Activated CD4-positive, alpha-beta T cell treated with anti-CD3 and anti-CD28 coated beads for 48 hours (primary cell): Measurements from ENCODE around the gene SAMM50.

Experiments used
- DNase-seq: peaks from one replicate; pipeline ENCODE4 v3.0.0-alpha.2; 2020

The SAMM50 gene

DNA sequence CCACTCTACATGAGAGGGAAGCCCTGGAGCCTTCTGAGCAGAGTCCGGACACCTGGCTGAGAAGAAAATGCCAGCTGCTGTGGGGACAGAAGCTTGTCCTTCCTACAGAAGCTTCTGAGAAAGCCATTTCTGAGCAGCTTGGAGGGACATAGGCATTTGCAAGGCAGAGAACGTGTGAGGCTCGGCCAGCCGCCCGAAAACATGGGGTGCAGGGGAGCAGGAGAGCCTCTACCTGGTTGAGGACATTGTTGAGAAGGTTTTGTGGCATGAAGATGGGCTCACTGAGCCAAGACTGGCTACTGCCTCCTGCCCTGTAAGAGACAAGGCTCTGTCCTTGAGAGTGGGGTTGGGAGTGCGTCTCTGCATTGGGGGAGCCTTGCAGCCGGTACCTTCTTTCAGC is 25.3 kb downstream of the SAMM50 start:
- DNase-seq = no peak

DNA sequence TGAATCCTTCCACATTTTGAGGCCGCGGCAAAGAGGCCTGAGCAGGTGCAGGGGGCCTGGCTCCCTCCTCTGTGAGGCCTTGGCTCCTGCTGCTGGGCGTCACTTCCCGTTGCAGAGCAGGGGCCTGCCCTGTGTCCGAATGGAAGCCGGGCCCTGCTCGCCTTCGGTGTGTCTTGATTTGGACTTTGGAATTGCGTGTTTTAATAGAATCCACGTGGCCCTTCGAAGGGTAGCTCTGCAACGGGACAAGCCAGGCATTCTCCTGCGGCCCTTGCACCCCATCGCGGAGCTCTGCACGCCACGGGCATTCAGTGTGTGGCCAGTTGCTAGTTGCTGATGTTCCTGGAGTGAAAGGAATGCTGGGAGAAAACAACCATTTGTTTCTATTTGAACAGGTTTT is 25.8 kb downstream of the SAMM50 start:
- no peak for DNase-seq

DNA sequence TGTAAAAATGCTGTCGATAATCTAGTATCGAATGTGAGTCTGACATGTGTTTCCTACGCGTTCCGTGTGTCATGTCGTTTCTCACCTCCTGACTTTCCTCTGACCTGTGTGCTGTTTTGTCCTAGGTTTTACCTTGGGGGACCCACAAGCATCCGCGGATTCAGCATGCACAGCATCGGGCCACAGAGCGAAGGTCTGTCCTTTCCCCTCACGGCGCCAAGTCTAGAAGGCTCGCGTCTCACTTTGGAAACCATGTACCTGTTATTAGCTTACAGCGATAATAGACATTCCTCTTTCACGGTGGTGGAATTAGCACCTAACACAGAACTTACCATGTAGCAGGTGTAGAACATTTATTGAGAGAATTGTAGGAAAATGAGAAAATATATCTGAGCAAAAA is 28.6 kb downstream of the SAMM50 start:
- no peak for DNase-seq

DNA sequence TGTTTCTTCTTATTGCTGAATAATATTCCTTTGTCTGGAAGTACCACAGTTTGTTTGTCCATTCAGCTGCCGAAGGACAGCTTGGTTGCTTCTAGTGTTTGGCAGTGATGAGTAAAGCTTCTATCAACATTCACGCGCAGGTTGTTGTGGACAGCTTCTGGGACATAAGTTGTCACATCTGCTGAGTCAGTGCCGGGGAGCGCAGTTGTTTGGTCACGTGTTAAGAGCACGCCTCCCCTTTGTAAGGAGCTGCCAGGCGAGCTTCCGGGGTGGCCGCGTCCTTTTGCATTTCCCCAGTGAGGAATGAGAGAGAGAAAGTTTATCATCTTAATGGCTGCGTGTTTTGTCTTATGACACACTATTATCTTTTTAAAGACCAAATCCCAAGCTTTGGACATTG is 30.3 kb downstream of the SAMM50 start:
- DNase-seq = no peak

DNA sequence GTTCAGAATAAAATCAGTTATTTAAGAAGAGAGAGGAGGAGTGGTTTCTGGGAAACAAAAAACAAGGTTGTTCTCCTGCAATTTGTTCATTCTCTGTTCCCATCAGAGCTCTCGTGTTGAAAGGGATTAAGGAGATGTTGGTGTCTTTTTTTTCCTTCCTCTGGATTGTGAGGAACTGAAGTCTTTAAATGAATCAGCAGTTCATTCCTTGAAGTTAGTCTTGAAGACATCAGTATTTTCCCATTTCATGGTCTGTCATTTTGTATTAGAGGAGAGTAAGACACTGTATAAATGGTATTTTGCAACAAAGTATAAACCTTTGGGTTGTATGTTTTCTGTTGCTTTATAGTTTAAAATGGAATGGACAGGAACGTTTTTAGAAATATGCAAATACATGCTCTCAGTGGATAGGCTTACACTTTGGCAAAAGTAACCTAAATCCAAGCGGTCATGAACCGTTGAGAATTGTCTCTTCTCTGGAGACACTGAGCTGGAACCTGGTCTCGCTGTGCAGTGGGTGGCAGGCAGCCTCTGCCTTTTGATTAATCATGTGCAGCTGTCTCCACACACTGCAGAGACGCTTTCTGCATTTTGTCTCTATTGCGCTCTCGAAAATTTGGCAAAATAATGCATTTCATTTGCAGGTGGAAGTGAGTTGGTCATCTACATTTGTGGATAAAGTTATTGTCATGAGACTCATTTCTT is 33.0 kb downstream of the SAMM50 start:
- DNase-seq = no peak

DNA sequence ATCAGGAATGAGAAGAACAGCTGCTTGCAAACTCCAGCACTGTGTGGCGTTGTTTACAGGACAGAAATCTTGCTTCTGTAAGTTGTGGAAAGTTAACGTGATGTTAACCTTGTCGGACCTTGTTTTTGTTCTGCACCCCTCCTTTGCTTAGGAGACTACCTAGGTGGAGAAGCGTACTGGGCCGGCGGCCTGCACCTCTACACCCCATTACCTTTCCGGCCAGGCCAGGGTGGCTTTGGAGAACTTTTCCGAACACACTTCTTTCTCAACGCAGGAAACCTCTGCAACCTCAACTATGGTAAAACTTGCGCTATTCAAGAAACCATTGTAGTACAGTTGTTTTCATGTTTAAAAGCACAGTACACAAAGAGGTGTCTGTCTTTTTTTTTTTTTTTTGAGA is 33.7 kb downstream of the SAMM50 start:
- DNase-seq = no peak

DNA sequence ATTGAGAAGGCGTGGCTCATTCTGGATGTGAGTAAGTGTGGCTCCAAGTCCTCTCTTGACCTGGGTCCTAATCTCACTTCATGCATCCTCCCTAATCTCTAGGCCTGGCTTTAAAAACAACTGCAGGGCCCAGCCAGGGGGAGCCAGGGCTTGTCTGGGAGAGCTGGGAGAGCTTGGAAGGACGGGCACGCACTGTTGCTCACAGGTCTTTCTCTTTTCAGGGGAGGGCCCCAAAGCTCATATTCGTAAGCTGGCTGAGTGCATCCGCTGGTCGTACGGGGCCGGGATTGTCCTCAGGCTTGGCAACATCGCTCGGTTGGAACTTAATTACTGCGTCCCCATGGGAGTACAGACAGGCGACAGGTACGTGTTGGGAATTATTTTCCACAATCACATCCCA is 34.8 kb downstream of the SAMM50 start:
- DNase-seq = no peak

DNA sequence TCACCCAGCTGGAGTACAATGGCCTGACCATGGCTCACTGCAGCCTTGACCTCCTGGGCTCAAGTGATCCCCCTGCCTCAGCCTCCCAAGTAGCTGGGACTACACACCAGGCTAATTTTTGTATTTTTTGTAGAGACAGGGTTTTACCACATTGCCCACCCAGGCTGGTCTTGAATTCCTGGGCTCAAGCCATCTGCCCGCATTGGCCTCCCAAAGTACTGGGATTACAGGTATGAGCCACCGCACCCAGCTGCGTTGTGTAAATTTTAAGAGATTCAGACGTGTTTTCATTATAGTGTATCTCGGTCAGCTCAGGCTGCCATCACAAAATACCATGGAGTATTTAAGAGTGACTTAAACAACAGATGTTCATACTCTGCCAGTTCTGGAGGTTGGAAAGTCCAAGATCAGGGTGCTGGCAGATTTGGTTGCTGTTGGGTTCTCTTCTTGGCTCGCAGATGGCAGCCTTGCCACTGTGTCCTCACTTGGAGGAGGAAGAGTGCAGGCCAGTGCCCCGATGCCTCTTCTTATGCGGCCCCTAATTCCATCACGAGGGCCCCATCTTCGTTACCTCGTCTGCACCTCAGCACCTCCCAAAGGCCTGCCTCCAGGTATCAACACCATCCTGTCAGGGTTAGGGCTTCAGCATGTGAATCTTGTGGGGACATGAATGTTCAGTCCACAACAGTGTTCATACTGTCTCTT is 36.2 kb downstream of the SAMM50 start:
- no peak for DNase-seq

DNA sequence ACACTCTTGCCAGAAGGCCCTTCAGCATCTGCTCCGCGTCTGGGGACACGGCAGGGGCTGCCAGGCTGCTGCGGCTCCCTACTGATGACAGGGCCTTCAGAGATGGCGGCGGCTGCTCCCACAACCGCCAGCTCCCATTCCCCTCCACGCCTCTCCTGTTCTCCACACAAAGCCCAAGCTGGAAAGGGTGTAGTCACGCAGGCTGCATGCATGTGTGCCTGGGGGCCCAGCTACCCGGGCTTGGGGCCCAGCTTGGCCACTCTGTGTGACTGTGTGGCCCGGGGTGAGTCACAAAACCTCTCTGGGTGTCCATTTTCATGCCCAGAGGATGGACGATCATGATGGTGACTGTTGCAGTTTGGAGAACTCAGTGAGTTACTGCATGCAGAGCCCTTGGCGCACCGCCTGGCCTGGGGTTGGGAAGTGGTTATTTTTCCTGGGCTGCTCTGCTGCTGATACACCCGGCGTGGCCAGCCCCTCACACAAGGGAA is 37.1 kb downstream of the SAMM50 start:
- DNase-seq = no peak

DNA sequence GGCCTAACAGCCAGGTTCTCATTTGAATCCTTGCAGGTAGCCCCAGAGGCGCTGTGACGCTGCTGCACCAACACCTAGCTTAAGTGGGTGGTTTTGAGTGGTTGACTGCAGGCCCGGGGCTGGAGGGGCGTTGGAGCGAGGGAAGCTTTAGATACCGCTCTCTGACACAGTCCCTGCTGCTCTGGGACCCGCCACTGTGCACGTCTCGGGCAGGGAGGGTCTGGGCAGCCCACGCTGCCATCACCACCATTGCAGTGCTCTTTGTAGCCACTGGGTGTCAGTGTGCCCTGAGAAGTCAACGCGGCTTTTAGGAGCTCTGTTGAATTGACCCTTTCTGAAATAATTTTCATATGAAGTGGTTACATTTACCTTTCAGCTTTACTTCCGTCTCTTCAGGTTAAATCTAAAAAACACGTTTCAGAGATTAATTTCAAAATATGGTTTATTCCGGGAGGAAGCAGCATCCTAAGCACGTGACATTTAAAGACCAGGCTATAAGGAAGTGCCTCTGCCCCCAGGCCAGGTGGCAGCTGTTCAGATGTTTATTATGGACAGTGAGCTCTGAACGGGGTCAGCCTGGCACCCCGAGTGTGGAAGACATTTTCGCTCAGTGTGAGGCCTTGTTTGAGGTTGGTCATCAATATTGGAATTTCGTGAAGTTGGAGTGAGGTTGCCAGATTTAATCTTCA is 38.0 kb downstream of the SAMM50 start:
- DNase-seq = peak; percentile 73

DNA sequence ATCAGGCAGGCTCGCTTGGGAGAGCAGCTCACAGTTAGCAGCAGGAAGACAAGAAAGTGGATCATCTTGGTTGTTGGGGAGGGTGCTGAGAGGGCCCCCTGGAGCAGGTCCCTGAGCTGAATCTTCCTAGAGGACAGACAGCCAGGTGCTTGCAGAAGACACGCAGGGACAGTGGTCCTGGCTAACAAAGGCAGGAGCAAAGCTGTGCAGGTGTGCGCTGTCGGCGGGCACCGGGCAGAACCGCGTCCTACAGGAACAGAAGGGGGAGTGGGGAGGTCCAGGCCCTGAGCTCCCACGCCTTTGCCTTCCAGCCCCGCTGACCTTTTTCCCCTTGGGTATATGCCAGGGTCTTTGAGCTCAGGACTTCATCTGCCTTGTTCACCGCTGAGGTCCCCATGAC is 38.8 kb downstream of the SAMM50 start:
- no peak for DNase-seq

DNA sequence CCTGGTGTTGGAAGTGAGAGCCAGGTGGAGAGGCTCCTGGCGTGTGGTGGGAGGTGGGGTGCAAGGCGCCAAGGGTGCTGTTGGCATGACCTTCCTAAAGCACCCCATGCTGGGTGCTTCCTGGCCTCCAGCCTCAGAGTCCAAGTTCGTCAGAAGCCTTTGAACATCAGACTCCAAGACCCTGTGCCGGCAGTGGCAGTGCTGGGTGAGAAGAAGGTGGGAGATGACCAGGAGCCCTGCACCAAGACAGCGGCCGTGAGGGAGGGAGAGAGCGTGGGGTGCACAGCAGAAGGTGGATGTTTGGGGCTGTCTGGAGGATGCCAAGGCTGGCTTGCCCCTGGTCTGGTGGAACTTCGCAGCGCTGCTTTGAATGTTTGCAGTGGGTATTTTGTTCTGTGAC is 39.2 kb downstream of the SAMM50 start:
- no peak for DNase-seq

DNA sequence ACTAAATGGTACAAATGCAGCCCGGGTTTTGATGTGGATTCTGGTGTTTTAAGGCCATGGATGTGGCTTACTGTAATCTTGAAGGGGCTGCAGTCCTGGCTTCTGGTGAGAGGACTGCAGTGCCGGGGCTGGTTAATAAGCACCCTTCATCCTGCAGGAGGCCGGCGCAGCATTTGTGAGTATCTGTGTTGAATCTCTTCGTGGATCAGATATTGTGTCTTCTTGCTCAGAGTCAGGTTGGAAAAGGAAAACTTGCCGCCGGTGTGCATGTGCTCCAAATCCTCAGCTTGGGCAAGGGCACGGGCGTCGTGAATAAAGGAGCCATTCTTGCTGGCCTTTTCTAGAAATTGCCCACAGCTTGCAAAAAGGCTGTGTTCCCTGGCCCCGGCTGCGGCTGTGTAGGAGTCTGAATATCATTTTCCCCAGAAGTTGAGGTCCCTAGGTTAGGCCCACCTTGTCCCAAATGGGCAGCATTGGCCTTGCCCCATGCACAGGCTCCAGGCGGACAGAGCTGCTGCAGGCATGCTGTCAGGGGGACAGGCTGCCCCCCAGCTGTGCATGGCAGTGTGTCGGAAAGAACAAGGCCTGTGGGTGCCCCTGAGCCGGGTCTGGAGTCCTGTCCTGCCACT is 39.9 kb downstream of the SAMM50 start:
- no peak for DNase-seq

DNA sequence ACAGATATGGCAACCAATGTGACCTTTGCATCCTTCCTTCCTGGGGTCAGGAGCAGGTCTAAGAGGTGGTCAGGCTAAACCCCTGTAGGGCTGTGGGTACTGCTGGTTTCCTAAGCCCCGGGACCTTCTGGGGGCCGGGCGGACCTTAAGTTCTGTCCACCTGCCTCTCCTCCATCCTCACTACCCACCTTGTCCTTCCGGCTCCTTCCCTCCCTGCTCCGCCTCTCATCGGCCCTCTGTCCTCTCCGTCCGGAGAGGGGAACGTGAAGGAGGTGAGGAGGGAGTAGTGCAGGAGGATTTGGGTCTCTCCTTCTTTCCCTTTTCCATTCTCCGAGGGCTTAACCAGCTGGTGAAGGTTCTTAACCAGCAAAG is 40.5 kb downstream of the SAMM50 start:
- no peak for DNase-seq

DNA sequence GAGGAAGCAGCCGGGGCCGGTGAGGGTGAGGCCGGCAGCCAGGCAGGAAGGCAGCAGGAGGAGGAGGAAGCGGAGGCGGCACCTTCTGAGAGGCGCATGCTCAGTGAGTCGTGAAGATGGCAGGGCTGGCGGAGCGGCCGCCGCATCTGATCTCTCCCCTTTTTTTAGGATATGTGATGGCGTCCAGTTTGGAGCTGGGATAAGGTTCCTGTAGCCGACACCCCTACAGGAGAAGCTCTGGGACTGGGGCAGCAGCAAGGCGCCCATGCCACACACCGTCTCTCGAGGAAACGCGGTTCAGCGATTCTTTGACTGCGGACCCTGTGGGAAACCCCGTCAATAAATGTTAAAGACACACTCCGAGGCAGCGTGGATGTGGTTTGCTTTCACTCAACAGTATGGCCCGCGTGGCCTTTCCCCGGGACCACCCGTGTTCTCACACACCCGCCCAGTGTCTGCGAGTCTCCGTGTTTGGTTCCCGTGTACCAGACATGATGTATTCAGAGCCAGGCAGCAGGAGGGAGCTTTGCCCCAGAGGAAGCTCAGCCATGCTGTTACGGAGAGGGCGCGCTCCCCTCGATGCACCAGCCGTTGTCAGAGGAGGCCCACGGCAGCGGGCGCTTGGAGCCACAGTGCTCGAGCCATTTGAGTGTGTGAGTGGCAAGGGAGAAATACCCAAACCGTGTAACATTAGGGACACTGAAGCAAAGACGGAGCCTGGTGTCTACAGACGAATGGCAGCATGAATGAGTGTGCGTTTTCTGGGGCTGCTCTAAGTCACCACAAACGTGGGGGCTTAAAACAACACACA is 41.1 kb downstream of the SAMM50 start:
- DNase-seq = peak; percentile 78

DNA sequence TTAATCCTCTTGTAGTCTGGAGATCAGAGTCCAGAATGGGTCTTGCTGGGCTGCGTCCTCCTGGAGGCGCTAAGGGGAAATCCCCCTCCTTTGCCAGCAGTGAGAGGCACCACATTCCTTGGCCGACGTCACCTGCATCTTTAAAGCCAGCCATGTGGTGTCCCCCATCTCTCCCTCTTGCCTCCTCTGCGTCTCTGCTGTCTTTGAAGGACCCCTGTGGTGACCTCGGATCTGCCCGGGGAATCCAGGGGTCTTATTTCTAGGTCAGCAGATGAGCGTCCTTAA is 41.7 kb downstream of the SAMM50 start:
- no peak for DNase-seq

DNA sequence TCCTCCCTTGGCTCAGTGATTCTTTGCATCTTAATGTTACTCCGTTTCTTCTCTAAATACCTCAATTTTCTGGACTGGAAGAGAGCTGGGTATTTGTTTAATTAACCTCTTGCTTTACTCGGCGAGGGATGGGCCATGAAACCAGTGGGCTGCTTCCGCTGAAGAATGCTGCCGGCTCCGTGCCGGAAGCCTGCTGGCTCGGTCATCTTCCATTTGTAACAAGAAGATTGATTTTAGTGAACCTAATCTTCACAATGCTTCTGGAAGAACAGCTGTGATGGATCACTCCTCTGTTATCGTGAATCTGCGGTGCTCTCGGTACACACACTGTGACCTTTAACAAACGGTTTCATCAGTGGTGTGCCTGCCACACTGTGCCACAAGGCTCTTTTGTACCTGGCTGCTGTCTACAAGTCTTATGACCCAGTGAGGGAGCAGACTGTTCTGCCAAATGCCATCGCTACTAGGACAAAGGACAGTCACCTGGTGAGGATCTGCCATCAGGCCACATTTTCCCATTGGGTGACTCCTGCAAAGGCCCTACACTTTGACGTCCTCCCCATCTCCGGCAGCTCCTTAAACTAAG is 43.5 kb downstream of the SAMM50 start:
- DNase-seq = no peak

DNA sequence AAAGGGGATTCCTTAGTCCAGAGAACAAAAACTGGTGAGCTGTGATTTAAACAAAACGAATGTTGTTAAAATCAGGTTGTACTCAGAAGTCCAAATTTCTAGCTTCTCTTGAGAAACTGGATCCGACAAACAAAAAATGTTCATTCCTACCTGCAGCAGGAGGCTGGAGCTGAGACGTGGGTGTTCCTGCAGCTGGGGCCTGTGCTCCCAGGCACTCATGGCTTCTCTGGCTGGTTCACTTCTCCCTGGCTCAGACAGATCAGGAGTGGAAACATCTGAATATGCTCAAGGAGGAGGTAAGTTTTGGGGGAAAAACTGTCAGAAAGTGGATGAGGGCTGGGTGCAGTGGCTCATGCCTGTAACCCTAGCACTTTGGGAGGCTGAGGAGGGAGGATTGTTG is 44.1 kb downstream of the SAMM50 start:
- DNase-seq = no peak

DNA sequence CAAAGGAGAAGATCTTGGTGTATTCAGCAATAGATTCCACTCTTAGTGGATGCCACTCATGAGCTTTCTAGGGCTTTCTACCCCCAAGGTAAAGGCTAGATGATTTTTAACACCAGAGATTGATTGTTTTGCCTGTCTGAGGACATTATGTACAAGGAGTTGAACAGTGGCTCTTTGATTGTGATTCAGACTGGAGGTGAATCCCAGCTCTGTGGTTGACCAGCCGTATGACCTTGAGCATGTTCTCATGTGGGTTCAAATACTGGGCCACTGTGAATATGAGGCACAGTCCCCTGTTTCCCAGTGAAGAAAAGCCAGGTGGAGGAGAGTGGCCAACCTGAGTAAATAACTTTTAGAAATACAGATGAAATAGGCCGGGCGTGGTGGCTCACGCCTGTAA is 44.9 kb downstream of the SAMM50 start:
- no peak for DNase-seq

DNA sequence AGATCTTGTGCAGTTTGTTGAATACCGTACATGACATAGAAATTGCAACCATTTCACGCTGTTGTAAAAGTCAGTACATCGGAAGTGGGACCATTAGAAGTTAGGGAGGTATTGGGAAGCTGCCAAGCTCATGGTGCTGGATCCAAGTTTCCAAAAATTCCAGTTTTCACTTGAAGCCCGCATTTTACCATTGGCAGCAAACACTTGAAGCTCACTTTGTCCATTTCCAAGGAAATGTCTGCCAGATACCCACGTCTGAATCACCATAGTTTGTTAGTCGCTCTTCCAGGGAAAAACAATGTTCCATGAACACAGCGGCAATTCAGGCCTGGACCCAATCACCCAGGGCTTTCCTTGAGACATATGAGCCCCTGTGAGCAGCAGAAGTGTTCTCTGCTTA is 46.3 kb downstream of the SAMM50 start:
- no peak for DNase-seq

DNA sequence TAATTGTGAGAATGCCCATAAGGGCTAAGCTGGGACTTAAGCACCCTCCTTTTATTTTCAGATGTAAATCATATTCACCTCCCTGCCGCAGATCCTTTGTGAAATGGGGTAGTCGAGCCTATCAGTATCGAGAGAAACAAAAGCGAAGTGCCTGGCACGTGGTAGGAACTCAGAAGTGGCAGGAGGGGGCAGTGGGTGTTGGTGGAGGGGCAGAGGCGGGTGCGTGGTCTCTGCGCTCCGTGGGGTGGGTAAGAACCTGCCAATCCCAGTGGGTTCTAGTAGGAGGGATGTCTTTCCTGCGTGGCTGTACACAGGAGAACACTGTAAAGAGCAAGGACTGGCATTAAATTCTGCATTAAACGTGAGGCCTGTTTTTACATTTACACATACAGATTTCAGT is 47.1 kb downstream of the SAMM50 start:
- DNase-seq = no peak

DNA sequence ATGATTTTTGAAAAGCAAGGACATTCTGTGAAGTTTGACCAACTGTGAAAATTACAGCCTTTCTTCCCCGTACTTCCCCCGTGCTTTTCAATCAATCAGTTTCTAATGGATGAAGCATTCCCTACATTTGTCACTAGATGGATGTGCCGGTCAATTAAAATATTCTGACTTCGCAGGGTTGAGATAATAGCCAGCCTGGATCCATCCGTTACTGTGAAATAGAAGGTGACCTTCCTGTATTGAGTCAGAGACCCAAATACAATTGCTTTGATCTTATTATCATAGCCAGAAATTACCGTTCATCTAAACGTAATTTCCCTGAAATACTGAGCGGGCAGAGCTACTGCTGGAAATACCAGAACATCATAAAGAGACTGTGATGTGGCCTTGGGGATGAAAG is 47.8 kb downstream of the SAMM50 start:
- DNase-seq = no peak
